ENCODE measurements around the gene BHMT2.

BHMT2 gene

GRCh38 chr5:79107020-79107796 is 37.6 kb downstream of the BHMT2 start:
- H3K9me3 ChIP-seq (ENCODE audit: control insufficient read depth, insufficient read depth, low read length) = no peaks in the 10 kb centered on the region
- no peaks in the 10 kb centered on the region for H3K36me3 ChIP-seq (ENCODE audit: control insufficient read depth, insufficient read depth, low read length)
- H3K9ac ChIP-seq (ENCODE audit: low read depth, low read length) = no peak overlapping the region
- H3K4me3 ChIP-seq (ENCODE audit: low read depth, low read length) = no peak overlapping the region
- peaks cover 20% of the 10 kb centered on the region for H3K27me3 ChIP-seq (ENCODE audit: control insufficient read depth, insufficient read depth, low read length)
- no peaks in the 10 kb centered on the region for H3K4me1 ChIP-seq (ENCODE audit: control insufficient read depth, insufficient read depth, low read length)

- H3K4me1 ChIP-seq (ENCODE audit: control insufficient read depth, insufficient read depth, low read length) = no peaks in the 10 kb centered on the region
Measured at GRCh38 chr5:79108086-79108485, 38.5 kb downstream of the BHMT2 start.

DNA sequence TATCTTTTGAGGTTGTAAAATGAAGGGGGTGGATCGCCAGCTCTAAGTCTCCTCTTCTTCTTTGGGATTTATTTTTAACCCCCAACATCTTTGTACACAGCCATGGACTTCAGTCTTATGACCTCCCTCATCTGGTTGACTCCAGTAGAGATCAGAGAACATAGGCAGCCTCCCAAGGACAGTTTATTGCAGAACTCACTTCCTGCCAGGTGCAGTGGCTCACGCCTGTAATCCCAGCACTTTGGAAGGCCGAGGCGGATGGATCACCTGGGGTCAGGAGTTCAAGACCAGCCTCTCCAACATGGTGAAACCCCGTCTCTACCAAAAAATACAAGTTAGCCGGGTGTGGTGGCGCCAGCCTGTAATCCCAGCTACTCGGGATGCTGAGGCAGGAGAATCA is 39.2 kb downstream of the BHMT2 start:
- H3K4me3 ChIP-seq (ENCODE audit: low read depth, low read length) = no peak overlapping the region
- no peaks in the 10 kb centered on the region for H3K36me3 ChIP-seq (ENCODE audit: control insufficient read depth, insufficient read depth, low read length)
- H3K4me1 ChIP-seq (ENCODE audit: control insufficient read depth, insufficient read depth, low read length) = no peaks in the 10 kb centered on the region
- no peaks in the 10 kb centered on the region for H3K9me3 ChIP-seq (ENCODE audit: control insufficient read depth, insufficient read depth, low read length)
- H3K9ac ChIP-seq (ENCODE audit: low read depth, low read length) = no peak overlapping the region
- peaks cover 35% of the 10 kb centered on the region for H3K27me3 ChIP-seq (ENCODE audit: control insufficient read depth, insufficient read depth, low read length)

More at GRCh38 chr5:79108086-79108485, 38.5 kb downstream of the BHMT2 start:
- H3K9me3 ChIP-seq (ENCODE audit: control insufficient read depth, insufficient read depth, low read length) = no peaks in the 10 kb centered on the region
- H3K36me3 ChIP-seq (ENCODE audit: control insufficient read depth, insufficient read depth, low read length) = no peaks in the 10 kb centered on the region
- H3K4me3 ChIP-seq (ENCODE audit: low read depth, low read length) = no peak overlapping the region
- H3K9ac ChIP-seq (ENCODE audit: low read depth, low read length) = no peak overlapping the region
- H3K27me3 ChIP-seq (ENCODE audit: control insufficient read depth, insufficient read depth, low read length) = peaks cover 28% of the 10 kb centered on the region

DNA sequence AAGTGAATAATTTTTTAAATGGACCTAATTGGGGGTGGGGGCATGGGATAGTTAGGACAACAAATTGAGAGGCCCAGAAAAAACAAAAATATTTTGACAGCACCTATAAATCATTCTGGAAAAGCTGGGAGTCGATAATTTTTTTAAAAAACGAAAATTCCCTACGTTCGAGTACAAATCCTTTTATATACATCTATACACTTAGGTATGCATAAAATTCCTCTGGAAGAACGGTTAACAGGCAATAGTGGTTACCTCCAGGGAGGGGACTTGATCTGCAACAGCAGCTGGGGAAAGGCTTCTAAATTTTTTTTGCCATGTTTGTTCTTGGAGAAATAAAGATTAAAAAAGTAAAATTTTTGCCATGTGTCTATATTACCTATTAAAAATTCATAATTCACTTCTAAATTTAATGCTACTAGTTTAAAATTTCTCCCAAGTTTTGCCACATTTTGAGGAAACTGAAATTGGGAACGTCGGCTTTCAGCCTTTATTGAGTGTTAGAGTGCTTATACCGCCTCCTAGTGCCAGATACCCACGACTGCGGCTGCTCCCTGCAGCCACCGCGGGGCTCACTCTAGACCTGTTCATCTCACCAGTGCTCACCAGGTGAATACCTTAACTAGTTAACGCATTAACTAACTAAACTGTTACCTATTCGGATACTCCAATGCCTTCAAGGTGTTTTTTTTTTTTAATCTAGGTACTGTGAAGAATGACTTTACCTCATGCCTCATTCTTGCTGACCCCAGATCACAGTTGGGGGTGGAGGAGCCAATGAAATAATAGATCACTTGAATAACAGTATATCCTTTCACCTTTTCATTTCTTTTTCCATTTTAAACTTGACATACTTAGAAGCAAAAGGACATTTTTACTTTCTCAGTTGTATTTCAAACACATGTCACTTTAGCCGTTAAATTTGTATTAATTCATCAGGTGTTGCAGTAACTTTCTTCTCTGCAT is 40.2 kb downstream of the BHMT2 start:
- peaks cover 41% of the 10 kb centered on the region for H3K27me3 ChIP-seq (ENCODE audit: control insufficient read depth, insufficient read depth, low read length)
- H3K4me3 ChIP-seq (ENCODE audit: low read depth, low read length) = no peak overlapping the region
- H3K9me3 ChIP-seq (ENCODE audit: control insufficient read depth, insufficient read depth, low read length) = no peaks in the 10 kb centered on the region
- H3K4me1 ChIP-seq (ENCODE audit: control insufficient read depth, insufficient read depth, low read length) = no peaks in the 10 kb centered on the region
- no peak overlapping the region for H3K9ac ChIP-seq (ENCODE audit: low read depth, low read length)
- H3K36me3 ChIP-seq (ENCODE audit: control insufficient read depth, insufficient read depth, low read length) = no peaks in the 10 kb centered on the region

GRCh38 chr5:79111387-79111959 is 41.9 kb downstream of the BHMT2 start, which contains the start of gene BHMT:
Gene BHMT (plus strand): TSS chr5:79111809. CDS start chr5:79111886, 77 bp downstream.
- Histone ChIP-seq H3K27me3 (ENCODE audit: control insufficient read depth, insufficient read depth, low read length) (peaks cover 41% of the 10 kb centered on the region), H3K9ac (ENCODE audit: low read depth, low read length) (peak within 1 kb of the TSS; percentile 17), H3K9me3 (ENCODE audit: control insufficient read depth, insufficient read depth, low read length) (no peaks in the 10 kb centered on the region), H3K4me1 (ENCODE audit: control insufficient read depth, insufficient read depth, low read length) (no peaks in the 10 kb centered on the region), H3K36me3 (ENCODE audit: control insufficient read depth, insufficient read depth, low read length) (no peaks in the 10 kb centered on the region), H3K4me3 (ENCODE audit: low read depth, low read length) (peak within 1 kb of the TSS; percentile 80)

GRCh38 chr5:79111960-79112702 is 42.6 kb downstream of the BHMT2 start:
- H3K4me3 ChIP-seq (ENCODE audit: low read depth, low read length) = peak overlapping the region; percentile 80
- H3K9me3 ChIP-seq (ENCODE audit: control insufficient read depth, insufficient read depth, low read length) = no peaks in the 10 kb centered on the region
- no peaks in the 10 kb centered on the region for H3K4me1 ChIP-seq (ENCODE audit: control insufficient read depth, insufficient read depth, low read length)
- H3K27me3 ChIP-seq (ENCODE audit: control insufficient read depth, insufficient read depth, low read length) = peaks cover 41% of the 10 kb centered on the region
- H3K36me3 ChIP-seq (ENCODE audit: control insufficient read depth, insufficient read depth, low read length) = no peaks in the 10 kb centered on the region
- H3K9ac ChIP-seq (ENCODE audit: low read depth, low read length) = peak overlapping the region; percentile 17

DNA sequence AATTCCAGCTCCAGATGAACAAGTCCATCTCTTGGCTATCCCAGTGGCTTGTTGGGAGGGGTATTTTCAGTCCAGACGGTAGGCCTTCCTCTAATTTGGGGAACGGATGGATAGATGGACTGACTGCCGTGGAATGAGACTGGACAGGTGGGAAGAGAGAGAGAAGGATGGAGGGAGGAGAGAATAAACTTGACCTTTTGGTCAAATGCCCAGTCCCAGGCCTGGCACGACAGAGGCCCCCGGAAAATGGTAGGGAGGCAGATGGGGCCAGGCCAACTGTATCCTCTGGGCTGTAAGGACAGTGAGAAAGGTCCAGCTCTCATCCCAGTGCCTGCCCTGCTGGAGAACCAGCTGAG is 43.1 kb downstream of the BHMT2 start:
- Histone ChIP-seq H3K36me3 (ENCODE audit: control insufficient read depth, insufficient read depth, low read length) (no peaks in the 10 kb centered on the region), H3K4me1 (ENCODE audit: control insufficient read depth, insufficient read depth, low read length) (no peaks in the 10 kb centered on the region), H3K9ac (ENCODE audit: low read depth, low read length) (no peak overlapping the region), H3K9me3 (ENCODE audit: control insufficient read depth, insufficient read depth, low read length) (no peaks in the 10 kb centered on the region), H3K4me3 (ENCODE audit: low read depth, low read length) (peak overlapping the region; percentile 80), H3K27me3 (ENCODE audit: control insufficient read depth, insufficient read depth, low read length) (peaks cover 41% of the 10 kb centered on the region)

DNA sequence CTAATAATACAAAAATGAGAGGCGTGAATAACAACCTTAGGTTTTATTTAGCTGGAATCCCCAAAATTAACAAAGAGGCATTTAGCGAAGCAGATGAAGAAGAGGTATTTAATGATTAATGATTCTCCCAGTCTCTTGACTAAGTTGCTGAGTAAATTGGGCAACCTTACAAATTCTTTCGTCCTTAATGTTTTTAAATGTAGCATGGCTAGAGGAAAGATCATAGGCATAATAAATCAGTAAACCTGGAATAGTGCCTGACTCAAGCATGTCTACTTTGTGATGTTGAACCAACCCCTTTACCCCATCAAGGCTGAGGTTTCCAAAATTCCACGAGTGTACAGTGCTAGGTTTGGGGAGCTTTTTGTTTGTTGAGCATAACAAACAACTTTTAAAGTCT is 49.9 kb downstream of the BHMT2 start:
- Histone ChIP-seq H3K9me3 (ENCODE audit: control insufficient read depth, insufficient read depth, low read length) (no peaks in the 10 kb centered on the region), H3K27me3 (ENCODE audit: control insufficient read depth, insufficient read depth, low read length) (no peaks in the 10 kb centered on the region), H3K36me3 (ENCODE audit: control insufficient read depth, insufficient read depth, low read length) (no peaks in the 10 kb centered on the region), H3K9ac (ENCODE audit: low read depth, low read length) (no peak overlapping the region), H3K4me3 (ENCODE audit: low read depth, low read length) (no peak overlapping the region), H3K4me1 (ENCODE audit: control insufficient read depth, insufficient read depth, low read length) (no peaks in the 10 kb centered on the region)

DNA sequence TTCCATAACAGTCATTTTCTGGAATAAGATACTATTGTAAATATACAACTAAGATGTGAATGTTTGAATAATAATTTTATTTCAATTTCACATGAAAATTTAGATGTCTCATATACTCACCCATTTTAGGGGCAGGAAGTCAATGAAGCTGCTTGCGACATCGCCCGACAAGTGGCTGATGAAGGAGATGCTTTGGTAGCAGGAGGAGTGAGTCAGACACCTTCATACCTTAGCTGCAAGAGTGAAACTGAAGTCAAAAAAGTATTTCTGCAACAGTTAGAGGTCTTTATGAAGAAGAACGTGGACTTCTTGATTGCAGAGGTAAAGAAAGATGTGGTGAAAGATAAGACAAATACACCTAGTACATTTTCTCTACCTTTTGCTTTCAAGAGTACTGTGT is 50.7 kb downstream of the BHMT2 start:
- Histone ChIP-seq H3K36me3 (ENCODE audit: control insufficient read depth, insufficient read depth, low read length) (no peaks in the 10 kb centered on the region), H3K4me1 (ENCODE audit: control insufficient read depth, insufficient read depth, low read length) (no peaks in the 10 kb centered on the region), H3K9me3 (ENCODE audit: control insufficient read depth, insufficient read depth, low read length) (no peaks in the 10 kb centered on the region)

GRCh38 chr5:79122973-79123372 is 53.4 kb downstream of the BHMT2 start:
- Histone ChIP-seq H3K27me3 (ENCODE audit: control insufficient read depth, insufficient read depth, low read length) (no peaks in the 10 kb centered on the region), H3K9ac (ENCODE audit: low read depth, low read length) (no peak overlapping the region), H3K4me1 (ENCODE audit: control insufficient read depth, insufficient read depth, low read length) (no peaks in the 10 kb centered on the region), H3K9me3 (ENCODE audit: control insufficient read depth, insufficient read depth, low read length) (no peaks in the 10 kb centered on the region), H3K4me3 (ENCODE audit: low read depth, low read length) (no peak overlapping the region), H3K36me3 (ENCODE audit: control insufficient read depth, insufficient read depth, low read length) (no peaks in the 10 kb centered on the region)

More for the DNA sequence above, 50.7 kb downstream of the BHMT2 start:
- H3K27me3 ChIP-seq (ENCODE audit: control insufficient read depth, insufficient read depth, low read length) = no peaks in the 10 kb centered on the region
- no peak overlapping the region for H3K4me3 ChIP-seq (ENCODE audit: low read depth, low read length)
- H3K9ac ChIP-seq (ENCODE audit: low read depth, low read length) = no peak overlapping the region

DNA sequence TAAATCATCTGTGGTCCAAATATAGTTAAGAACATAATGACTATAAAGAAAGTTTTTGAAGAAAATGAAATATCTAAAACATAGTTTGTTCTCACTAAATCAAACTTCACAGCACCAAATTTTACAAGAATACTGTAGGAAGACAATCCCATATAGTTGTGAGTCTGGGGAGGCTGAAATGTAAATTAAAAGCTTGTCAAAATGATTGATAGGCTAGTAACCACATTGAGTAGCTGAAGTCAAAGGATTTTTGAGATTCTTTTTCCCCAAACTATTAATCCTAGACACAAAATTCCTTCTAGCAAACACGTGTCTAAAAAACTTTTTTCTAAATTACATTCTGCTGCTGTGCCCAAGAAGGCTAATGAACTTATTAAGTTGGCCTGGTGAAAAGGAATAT is 55.0 kb downstream of the BHMT2 start:
- no peaks in the 10 kb centered on the region for H3K27me3 ChIP-seq (ENCODE audit: control insufficient read depth, insufficient read depth, low read length)
- no peaks in the 10 kb centered on the region for H3K9me3 ChIP-seq (ENCODE audit: control insufficient read depth, insufficient read depth, low read length)
- H3K36me3 ChIP-seq (ENCODE audit: control insufficient read depth, insufficient read depth, low read length) = no peaks in the 10 kb centered on the region
- H3K9ac ChIP-seq (ENCODE audit: low read depth, low read length) = no peak overlapping the region
- H3K4me1 ChIP-seq (ENCODE audit: control insufficient read depth, insufficient read depth, low read length) = no peaks in the 10 kb centered on the region
- no peak overlapping the region for H3K4me3 ChIP-seq (ENCODE audit: low read depth, low read length)

Data from iPS-15b (cell line).